Urothelium cell line (cell line): Measurements from ENCODE around the gene TPRN.

Experiments
- DNase-seq: peaks from one replicate; pipeline ENCODE4 v3.0.0; 2011; ENCODE audit warnings: low spot score, mixed read lengths
- FAIRE-seq: peaks from 2 replicates; lab custom pipeline; 2011; peaks lifted over from hg19 to GRCh38; lab: Jason Lieb, UNC

TPRN gene

DNA sequence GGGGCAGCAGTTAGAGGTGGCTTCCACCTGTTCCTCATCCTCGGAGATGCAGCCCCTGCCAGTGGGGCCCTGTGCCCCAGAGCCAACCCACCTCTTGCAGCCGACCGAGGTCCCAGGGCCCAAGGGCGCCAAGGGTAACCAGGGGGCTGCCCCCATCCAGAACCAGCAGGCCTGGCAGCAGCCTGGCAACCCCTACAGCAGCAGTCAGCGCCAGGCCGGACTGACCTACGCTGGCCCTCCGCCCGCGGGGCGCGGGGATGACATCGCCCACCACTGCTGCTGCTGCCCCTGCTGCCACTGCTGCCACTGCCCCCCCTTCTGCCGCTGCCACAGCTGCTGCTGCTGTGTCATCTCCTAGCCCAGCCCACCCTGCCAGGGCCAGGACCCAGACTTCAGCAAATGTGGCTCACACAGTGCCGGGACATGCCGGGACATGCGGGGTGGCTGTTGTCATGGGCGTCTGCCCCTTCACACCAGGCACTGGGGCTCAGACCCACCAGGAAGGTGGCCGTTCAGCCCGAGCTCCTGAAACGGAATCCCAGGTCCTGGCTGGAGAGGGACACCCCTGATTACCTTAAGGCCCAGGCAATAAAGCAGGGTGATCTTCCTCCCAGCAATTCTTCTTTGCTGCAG, 25.3 kb upstream of the TPRN start:
- DNase-seq (no peak), FAIRE-seq (no peak)

DNA sequence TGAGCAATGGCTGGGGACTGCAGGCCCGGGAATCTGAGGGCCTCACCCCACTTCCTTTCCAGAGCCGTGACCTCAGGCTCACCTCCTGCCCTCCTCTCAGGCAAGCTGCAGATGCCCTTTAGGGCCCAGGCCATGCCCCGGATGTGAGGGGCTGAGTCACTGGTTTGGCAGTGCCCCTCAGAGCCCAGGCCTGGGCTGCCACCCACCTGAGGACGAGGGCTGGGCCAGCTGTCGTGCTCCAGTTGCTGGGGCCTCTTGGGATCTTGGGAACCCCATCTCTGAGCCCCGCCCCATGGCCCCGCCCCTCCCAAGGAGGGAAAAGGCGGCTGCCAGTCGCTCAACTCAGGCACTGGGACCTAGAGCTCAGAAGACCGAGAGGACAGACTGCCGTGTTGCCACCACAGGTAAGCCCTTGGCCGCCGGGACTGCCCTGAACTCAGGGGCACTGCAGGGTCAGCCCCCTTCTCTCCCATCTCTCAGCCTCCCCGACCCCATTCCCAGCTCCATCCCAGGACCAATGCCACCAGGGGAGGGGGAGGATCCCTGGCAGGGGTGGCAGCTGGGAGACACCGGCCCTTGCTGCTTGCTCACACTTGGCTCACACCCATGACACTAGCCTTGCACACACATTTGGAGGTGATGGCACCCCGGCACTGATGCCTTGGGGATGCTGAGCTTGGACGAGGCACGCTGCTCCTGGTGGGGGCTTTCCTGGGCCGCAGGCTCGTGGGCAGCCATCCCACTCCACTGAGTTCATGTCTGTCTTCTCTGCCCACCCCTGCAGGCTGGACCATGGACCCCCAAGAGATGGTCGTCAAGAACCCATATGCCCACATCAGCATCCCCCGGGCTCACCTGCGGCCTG, 24.5 kb upstream of the TPRN start, which contains the start of gene CYSRT1:
Gene CYSRT1 (plus strand): TSS at position 345 of the 865 bp plus-strand sequence. CDS start 448 bp downstream, at position 793.
- FAIRE-seq (no peak), DNase-seq (no peak)

DNA sequence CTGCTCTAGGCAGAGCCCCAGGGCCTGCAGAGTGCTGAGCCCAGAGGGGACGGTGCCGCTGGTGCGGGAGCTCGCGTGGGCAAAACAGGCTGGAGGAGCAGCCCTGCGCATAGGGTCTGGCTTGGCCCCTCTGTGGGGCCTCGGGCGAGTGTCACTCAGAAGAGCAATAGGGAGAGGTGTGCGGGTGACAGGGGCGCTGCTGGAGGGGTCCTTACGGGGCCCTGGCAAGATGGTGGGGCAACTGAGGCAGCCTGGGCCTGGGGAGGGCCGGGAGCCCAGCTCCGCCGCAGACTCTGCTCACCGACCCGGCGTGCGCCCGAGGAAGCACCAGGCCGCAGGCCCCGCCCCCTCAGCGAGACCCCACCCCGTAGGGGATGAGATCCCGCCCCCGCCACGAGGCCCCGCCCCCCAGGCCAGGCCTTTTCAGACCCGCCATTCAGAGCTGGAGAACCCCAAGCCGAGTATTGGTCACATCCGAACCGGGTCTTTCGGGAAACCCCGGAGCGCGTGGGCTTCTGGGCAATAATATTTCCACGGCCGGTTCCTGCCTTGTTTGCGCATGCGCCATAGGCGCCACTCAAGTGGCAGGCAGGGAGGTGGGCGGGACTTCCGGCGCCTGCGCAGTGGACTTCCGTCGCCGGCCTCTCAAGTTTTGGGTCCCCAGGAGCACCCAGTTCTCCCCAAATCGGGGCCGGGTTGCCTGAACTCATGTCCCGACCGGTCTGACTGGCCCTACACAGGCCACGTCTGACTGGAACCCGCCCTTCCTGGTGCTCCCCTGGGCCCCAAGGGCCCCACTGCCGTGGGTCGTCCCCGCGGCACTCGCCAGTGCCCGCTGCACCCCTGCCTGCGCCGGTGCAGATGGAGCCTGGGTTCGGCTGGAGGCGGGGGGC, 22.8 kb upstream of the TPRN start:
- DNase-seq, result peak; percentile 93
- peak; percentile 91 for FAIRE-seq

DNA sequence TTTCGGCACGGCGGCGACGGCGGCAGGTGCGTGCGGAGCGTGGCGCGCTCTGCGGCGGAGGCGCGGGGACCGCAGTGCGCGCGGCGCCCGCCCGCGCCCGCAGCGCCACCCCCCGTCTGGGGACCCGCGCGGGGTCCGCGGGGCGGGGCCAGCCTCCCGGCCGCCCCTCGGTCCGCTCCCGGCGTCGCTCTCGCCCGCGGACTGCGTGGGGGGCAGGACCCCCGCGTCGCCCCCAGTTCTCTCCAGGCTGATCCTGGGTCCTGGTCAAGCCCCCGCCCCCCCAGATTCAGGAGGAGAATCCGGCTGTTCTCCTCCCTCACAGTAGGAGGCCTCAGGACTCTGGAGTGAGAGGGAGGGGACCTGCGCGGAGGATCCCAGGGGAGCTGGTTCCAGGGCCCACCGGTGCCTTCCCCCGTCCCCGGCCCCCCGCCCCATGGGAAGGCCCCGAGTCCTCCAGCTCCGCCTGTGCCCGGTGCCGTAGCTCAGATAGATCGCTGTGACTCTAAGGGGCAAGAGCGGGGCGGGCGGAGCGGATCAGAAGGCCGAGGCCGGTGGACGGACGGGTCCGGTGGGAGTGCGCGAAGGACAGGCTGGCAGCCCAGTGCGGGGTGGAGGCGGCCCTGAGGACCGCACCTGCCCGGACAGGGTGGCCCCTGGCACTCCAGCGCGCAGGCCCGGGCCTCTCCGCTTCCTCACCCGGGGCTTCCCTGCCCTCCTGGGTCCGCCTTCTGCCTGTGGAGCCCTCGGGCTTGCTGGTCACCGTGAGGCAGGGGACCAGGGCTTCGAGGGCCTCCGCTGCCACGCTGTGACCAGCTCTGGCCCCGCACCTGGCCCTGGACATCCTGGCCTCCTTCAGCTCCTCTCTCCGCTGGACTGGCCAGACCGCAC, 21.9 kb upstream of the TPRN start, which contains the start of gene RNF208:
Gene RNF208 (minus strand): TSS at position 51 of the 888 bp plus-strand sequence. CDS start 1,028 bp downstream, outside the sequence.
- no peak for FAIRE-seq
- DNase-seq, result no peak

DNA sequence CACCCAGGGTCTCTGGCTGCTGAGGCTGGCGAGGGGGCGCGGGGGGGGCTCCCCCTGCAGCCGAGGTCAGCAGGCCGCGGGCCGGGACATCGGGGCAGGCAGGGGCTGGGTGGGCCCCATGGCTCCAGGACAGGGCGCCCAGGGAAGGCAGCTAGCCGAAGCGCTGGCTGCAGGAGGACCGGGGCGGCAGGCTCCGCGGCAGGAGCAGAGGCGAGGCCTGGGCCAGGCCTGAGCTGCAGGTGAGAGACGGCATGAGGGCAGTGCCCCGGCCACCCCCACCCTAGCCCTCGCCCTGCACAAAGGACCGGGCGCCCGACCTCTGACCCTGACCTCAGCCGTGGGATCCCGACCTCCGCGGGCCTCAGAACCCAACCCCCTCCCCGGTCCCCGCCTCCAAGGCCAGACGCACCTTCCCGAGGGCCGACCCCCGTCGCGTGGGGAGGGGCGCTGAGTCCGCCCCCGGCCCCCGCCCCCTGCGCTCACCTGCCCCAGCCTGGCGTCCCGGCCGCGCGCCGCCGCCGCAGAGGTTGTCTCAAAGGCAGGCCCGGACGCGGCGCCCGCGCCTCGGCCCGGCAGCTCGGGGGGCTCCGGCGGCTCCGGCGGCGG, 21.1 kb upstream of the TPRN start:
- DNase-seq, result no peak
- FAIRE-seq, result no peak

DNA sequence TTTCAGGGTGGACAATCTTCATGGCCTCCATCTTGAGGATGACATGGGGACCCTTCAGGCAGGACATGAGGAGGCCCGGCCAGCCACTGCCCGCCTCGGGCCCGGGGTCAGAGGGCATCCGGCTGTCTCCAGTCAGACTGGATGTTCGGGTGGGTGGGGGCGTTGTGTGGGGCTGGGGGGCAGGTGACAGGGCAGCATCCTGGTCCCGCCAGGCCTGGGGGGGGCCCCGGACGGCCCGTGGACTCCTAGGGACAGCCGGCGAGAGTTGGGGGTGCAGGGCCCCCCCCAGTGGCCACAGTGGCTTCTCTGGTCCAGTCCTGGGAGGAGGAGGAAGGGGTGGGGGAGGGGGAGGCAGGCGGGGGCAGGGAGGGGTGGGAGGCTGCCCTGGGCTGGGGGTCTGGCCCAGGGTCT, 20.6 kb upstream of the TPRN start:
- FAIRE-seq (no peak), DNase-seq (no peak)

DNA sequence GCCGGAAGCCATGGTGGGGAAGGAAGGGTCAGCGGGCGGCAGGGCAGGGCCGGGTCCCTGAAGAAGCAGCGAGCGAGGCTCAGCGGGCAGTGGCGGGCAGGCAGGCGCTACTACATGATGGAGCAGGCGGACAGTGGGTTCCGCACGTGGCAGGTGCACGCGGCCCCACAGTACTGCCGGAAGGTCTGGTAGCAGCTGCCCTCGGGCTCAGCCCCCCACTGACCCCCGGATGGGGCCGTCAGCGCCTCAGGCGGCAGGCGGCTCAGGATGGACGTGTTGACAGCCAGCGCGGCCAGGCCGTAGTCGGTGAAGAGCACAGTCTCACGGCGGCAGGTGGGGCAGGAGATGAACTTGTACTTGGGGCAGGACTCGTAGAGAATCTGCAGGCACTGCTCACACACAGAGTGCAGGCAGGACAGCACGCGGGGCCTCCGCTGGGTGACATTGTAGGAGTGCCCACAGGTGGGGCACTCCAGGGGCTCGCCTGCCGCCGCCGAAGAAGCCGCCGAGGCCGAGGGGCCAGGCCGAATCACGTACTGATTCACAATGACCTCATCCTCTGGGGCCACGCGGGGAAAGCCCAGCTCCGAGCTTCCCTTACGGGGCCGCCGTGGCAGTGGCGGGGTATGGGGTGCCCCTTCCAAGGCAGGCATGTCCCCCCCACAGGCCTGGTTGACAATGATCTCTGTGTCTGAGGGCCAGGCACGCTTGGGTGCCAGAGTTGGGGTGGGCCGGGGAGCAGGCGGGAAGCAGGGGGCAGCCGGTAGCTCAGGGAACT, 20.0 kb upstream of the TPRN start:
- DNase-seq (no peak), FAIRE-seq (no peak)

DNA sequence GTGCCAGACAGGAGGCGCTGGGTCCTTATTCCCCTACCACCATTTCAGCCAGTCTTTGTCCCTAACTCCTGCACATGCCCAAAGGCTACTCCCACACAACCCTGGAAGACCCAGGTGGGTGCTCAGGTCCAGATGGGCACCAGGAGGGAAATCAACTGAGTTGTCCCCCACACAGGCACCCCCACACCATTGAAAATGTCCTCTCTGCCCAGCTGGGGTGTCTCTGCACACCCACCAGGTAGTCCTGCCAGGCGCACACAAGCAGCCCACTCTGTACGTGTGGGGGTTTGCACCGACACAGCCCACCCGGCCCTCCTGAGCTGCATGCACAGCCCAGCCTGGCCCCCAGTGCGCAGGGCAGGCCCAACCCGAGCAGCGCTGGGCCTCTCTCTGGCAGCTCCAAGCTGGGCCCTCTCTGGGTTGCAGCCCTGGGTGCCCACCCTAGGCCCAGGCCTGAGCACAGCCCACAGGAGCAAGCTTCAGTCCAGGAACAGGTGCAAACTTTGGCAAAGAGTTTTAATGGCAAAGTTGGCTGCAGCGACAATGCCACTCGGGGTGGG, 19.3 kb upstream of the TPRN start:
- DNase-seq, result no peak

DNA sequence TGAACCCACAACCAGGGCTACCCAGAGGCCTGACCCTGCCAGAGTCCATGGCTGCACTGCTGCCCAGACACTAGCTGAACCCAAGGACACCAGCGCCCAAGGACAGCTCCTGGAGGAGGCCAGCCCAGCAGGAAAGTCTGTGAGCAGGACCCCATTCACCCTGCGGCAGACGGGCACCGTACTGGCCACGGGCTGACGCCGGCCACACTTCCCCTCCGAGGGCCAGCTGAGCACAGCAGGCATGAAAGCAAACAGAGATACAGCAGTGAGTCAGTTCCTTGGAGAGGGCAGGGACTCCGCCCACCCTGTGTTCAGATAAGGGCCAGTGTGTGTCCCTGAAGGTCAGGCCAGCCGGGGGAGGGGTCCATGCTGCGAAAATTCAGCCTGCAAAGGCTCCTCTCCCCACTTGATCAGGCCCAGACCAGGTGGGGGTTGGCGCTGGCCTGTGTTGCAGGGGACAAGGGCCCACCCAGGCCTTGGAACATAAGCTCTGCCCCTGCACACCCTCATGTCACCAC, 18.3 kb upstream of the TPRN start:
- FAIRE-seq (no peak), DNase-seq (no peak)

More for the DNA sequence above, 19.3 kb upstream of the TPRN start:
- no peak for FAIRE-seq

DNA sequence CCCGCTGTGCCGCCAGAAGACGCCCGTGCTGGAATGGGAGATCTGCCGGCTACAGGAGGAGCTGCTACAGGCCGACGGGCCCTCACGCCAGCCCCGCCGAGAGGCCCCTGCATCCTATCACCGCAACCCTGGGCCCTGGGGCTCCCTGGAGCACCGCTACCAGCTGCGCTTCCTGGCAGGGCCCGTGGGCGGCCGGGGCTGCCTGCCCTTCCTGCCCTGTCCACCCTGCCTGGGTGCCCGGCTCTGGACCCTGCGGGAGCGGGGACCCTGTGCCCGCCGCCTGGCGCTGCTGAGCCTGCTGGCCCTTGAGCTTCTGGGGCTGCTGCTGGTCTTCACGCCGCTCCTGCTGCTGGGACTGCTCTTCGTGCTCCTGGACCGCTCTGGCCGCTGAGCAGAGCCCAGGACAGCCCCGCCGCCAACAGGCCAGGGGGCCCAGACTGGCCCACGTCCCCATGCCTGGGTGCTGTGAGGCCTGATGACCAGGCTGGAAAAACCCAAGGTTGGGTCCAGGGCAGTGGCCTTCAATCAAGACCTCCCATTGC, 17.7 kb upstream of the TPRN start:
- DNase-seq, result no peak
- FAIRE-seq, result no peak

DNA sequence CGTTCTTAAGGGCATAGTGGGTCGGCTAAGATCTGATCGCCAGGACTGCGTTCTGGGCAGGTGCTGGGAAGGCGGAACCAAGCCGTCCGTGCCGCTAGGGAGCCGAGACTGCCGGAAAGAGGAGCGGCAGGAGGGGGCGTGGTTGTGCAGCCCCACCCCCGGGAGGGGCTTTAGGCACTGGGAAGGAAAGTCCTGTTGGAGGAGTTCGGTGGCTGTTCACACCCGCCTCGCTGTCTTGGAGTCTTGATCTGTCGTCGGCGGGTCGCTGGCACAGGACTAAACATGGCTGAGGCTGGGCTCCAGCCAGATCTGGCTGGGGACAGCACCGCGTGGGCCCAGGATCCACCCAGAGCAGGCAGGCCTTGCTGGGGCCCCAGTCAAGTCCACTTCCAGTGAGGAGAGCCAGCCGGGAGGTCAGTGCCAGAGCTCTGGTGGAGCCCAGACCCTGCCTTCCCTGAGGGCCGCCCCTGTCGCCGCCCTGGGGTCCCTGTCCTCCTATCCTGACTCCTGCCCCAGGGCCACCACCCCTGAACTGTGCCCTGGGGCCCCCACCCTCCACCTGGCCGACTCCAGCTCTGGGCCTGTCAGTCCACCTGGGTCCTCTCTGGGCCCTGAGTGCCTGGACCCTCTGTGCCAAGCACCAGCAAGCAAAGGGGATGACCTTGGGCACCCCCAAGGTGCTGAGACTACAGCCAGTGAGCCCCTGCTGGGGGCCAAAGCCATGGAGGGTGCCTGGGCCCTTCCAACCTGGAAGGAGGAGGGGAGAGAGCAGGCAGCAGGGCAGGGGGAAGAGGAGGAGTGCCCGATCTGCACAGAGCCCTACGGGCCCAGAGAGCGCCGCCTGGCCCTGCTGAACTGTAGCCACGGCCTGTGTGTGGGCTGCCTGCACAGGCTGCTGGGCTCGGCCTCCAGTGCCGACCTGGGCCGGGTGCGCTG, 17.0 kb upstream of the TPRN start:
- FAIRE-seq (no peak), DNase-seq (no peak)

DNA sequence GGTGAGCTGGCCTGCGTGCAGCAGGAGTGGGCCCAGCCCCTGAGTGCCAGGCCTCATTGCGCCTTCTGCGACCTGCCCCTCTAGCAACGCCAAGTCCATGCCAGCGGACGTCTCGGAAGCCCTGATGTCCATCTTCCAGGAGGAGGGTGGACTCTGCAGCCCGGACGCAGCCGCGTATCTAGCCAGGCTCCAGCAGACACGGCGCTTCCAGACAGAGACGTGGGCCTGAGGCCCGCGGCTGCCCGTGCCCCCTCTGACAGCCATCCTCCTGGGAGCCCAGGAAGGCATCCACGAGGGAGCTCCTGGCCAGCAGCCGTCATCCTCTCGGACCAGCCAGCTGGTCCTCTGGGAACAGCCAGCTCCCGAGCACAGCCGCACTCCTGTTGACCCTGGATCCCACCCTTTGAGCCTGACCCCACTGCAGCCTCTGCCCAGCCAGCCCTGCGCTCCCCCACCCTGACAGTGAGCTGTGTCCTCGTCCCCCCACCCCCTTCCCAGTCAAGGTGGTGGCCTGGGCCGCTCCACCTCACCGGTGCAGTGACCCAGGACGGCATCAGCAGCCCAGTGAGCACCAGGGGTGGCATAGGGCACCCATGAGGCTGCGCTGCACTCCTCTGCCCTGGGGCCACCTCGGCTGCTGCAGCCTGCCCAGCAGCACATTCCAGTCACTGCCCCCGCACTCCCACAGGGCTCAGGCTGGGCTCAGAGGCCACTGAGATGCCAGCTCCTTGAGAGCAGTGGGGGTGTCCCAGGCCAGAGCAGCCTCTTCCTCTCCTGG, 15.8 kb upstream of the TPRN start:
- FAIRE-seq (no peak), DNase-seq (no peak)

DNA sequence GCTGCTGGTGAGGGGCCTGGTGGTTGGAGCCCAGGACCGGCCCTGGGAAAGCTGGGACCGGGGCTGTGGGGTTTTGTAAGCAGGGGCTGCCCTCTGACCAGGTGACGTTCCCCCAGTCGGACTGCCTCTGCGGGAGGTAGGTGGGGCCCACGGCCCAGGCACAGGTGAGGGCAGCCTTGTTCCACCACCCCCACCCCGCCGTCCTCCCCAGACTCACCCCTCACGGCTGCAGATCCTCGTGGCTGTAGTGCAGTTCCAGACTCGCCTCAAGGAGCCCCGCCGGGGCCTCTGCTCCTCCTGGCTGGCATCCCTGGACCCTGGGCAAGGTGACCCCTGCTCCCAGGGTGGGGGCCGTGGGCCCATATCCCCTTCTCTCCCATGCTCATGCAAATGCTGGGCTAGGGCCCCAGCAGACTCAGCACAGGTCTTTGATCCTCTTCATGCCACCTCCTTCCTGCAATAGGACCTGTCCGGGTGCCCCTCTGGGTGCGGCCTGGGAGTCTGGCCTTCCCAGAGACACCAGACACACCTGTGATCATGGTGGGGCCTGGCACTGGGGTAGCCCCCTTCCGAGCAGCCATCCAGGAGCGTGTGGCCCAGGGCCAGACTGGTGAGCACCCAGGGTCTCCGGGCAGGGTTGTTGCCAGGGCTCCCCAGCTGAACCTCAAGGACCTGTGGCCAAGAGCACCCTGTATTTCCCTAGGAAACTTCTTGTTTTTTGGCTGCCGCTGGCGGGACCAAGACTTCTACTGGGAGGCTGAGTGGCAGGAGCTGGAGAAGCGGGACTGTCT, 14.8 kb upstream of the TPRN start:
- DNase-seq (no peak), FAIRE-seq (no peak)

DNA sequence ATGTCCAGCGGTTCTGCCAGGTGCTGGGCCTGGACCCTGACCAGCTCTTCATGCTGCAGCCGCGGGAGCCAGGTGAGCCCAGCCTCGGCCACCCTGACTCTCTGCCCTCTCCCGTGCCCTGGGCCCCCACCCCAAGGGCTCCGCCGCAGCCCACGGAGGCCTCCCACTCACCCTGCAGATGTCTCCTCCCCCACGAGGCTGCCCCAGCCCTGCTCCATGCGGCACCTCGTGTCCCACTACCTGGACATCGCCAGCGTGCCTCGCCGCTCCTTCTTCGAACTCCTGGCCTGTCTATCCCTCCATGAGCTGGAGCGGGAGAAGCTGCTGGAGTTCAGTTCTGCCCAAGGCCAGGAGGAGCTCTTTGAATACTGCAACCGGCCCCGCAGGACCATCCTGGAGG, 14.1 kb upstream of the TPRN start:
- FAIRE-seq, result no peak
- DNase-seq, result no peak
